ENCODE results near the gene NBPF9.
"Not testable (repeated sequence)": the region's sequence is repeated elsewhere in the genome, so short reads cannot be mapped to it uniquely, and the experiment has no call there.

The NBPF9 gene

GRCh38 chr1:149103109-149104081, at the start of gene NBPF9:
Gene NBPF9, minus strand, starts transcription at chr1:149103551. Its CDS starts 21,412 bp downstream, at chr1:149082139.
- not testable (repeated sequence) for FAIRE-seq; DNase-seq (ENCODE audit: insufficient read length, low spot score)

GRCh38 chr1:149149909-149150308, 46.6 kb upstream of the NBPF9 start:
- not testable (repeated sequence) for DNase-seq (ENCODE audit: insufficient read length, low spot score); FAIRE-seq

- not testable (repeated sequence) for FAIRE-seq; DNase-seq (ENCODE audit: insufficient read length, low spot score)
Observed at GRCh38 chr1:149137585-149137984, 34.2 kb upstream of the NBPF9 start.

GRCh38 chr1:149130938-149131337, 27.6 kb upstream of the NBPF9 start:
- not testable (repeated sequence) for FAIRE-seq; DNase-seq (ENCODE audit: insufficient read length, low spot score)

GRCh38 chr1:149129245-149129644, 25.9 kb upstream of the NBPF9 start:
- DNase-seq (ENCODE audit: insufficient read length, low spot score); FAIRE-seq: not testable (repeated sequence)

- DNase-seq (ENCODE audit: insufficient read length, low spot score); FAIRE-seq: not testable (repeated sequence)
Observed at GRCh38 chr1:149126555-149127145, 23.3 kb upstream of the NBPF9 start.

GRCh38 chr1:149123948-149124926, 20.9 kb upstream of the NBPF9 start:
- DNase-seq (ENCODE audit: insufficient read length, low spot score); FAIRE-seq: not testable (repeated sequence)

- not testable (repeated sequence) for FAIRE-seq
Observed at GRCh38 chr1:149112828-149113227, 9.5 kb upstream of the NBPF9 start.

GRCh38 chr1:149110343-149110742, 7.0 kb upstream of the NBPF9 start:
- FAIRE-seq: not testable (repeated sequence)

More at GRCh38 chr1:149112828-149113227, 9.5 kb upstream of the NBPF9 start:
- not testable (repeated sequence) for DNase-seq (ENCODE audit: insufficient read length, low spot score)

GRCh38 chr1:149102574-149102973, 777 bp downstream of the NBPF9 start:
- not testable (repeated sequence) for FAIRE-seq; DNase-seq (ENCODE audit: insufficient read length, low spot score)

More at GRCh38 chr1:149110343-149110742, 7.0 kb upstream of the NBPF9 start:
- not testable (repeated sequence) for DNase-seq (ENCODE audit: insufficient read length, low spot score)

GRCh38 chr1:149098276-149098675, 5.1 kb downstream of the NBPF9 start:
- FAIRE-seq; DNase-seq (ENCODE audit: insufficient read length, low spot score): not testable (repeated sequence)

- DNase-seq (ENCODE audit: insufficient read length, low spot score); FAIRE-seq: not testable (repeated sequence)
Observed at GRCh38 chr1:149093155-149093554, 10.2 kb downstream of the NBPF9 start.

GRCh38 chr1:149075505-149076127, 27.7 kb downstream of the NBPF9 start:
- not testable (repeated sequence) for DNase-seq (ENCODE audit: insufficient read length, low spot score); FAIRE-seq

GRCh38 chr1:149064611-149065010, 38.7 kb downstream of the NBPF9 start:
- not testable (repeated sequence) for FAIRE-seq; DNase-seq (ENCODE audit: insufficient read length, low spot score)

- not testable (repeated sequence) for FAIRE-seq; DNase-seq (ENCODE audit: insufficient read length, low spot score)
Observed at GRCh38 chr1:149043056-149043455, 60.3 kb downstream of the NBPF9 start.

- DNase-seq (ENCODE audit: insufficient read length, low spot score); FAIRE-seq: not testable (repeated sequence)
Observed at GRCh38 chr1:149033916-149034315, 69.4 kb downstream of the NBPF9 start.

GRCh38 chr1:149024327-149024726, 79.0 kb downstream of the NBPF9 start:
- FAIRE-seq; DNase-seq (ENCODE audit: insufficient read length, low spot score): not testable (repeated sequence)

- not testable (repeated sequence) for FAIRE-seq; DNase-seq (ENCODE audit: insufficient read length, low spot score)
Observed at GRCh38 chr1:149018577-149018976, 84.8 kb downstream of the NBPF9 start.

- FAIRE-seq; DNase-seq (ENCODE audit: insufficient read length, low spot score): not testable (repeated sequence)
Observed at GRCh38 chr1:149016626-149017025, 86.7 kb downstream of the NBPF9 start.
